ENCODE measurements around the gene MYO1G. TPM values are rescaled to one million over a fixed set of nuclear protein-coding genes. Genes with fewer than 3 reads are reported as not detected.
A peak's percentile ranks its signal among the peaks of the same experiment; 100 is the strongest.

Gene MYO1G
- total RNA-seq, 4 donors from 2014 or later: 0.68 to 4.5 (median 1.6) TPM

GRCh38 chr7:45001826-45002225 is 23.0 kb upstream of the MYO1G start:
- no peaks in the 10 kb centered on the region for H3K9me3 ChIP-seq
- no peak for TF ChIP-seq POLR2A (IDR thresholded peaks at IDR 0.05)
- no peak for TF ChIP-seq CTCF (IDR thresholded peaks at IDR 0.05)
- peak overlapping the region; percentile 86 for H3K4me3 ChIP-seq
- peaks cover 34% of the 10 kb centered on the region for H3K4me1 ChIP-seq
- DNase-seq (ENCODE audit: low spot score in 2 of 2): no peak
- H3K27ac ChIP-seq: peak overlapping the region; percentile 33
- no peaks in the 10 kb centered on the region for H3K36me3 ChIP-seq
- 22% methylated on average over 2 of the region's 2 CpGs for WGBS
- no peaks in the 10 kb centered on the region for H3K27me3 ChIP-seq

- no peaks in the 10 kb centered on the region for H3K36me3 ChIP-seq
- peaks cover 34% of the 10 kb centered on the region for H3K4me1 ChIP-seq
- no peaks in the 10 kb centered on the region for H3K27me3 ChIP-seq
- H3K27ac ChIP-seq: peak overlapping the region; percentile 33
- TF ChIP-seq POLR2A (IDR thresholded peaks at IDR 0.05) (no peak), EP300 (IDR thresholded peaks at IDR 0.05) (no peak), CTCF (IDR thresholded peaks at IDR 0.05) (no peak), POLR2AphosphoS5 (IDR thresholded peaks at IDR 0.05) (no peak)
- no peak for DNase-seq (ENCODE audit: low spot score in 2 of 2)
- no peaks in the 10 kb centered on the region for H3K9me3 ChIP-seq
- H3K4me3 ChIP-seq: peak overlapping the region; percentile 86
- 20% methylated on average over 10 of the region's 10 CpGs for WGBS
These were observed 22.4 kb upstream of the MYO1G start for GRCh38 chr7:45001138-45001694.

- no peak for TF ChIP-seq POLR2AphosphoS5 (IDR thresholded peaks at IDR 0.05)
- no peak for TF ChIP-seq CTCF (IDR thresholded peaks at IDR 0.05)
- TF ChIP-seq EP300 (IDR thresholded peaks at IDR 0.05): no peak
- no peak for TF ChIP-seq POLR2A (IDR thresholded peaks at IDR 0.05)
- WGBS: under 1% methylated on average over 19 of the region's 77 CpGs
- Histone ChIP-seq H3K27me3 (no peaks in the 10 kb centered on the region), H3K9me3 (no peaks in the 10 kb centered on the region), H3K4me1 (peaks cover 34% of the 10 kb centered on the region), H3K4me3 (peak within 1 kb of the TSS; percentile 86), H3K36me3 (no peaks in the 10 kb centered on the region), H3K27ac (peak within 1 kb of the TSS; percentile 92)
- peak in 1 of 2 donors; percentile 79 for DNase-seq (ENCODE audit: low spot score in 2 of 2)
These were observed 21.5 kb upstream of the MYO1G start, which contains the start of gene CCM2 for GRCh38 chr7:45000093-45001032. Gene CCM2, plus strand, starts transcription at chr7:45000201. Its CDS starts 133 bp downstream, at chr7:45000334.

- Histone ChIP-seq H3K27ac (peak overlapping the region; percentile 92), H3K9me3 (no peaks in the 10 kb centered on the region), H3K27me3 (no peaks in the 10 kb centered on the region), H3K4me1 (peaks cover 34% of the 10 kb centered on the region), H3K4me3 (peak overlapping the region; percentile 86), H3K36me3 (no peaks in the 10 kb centered on the region)
- peak; percentile 99 to 100 for DNase-seq (ENCODE audit: low spot score in 2 of 2)
- WGBS: 1% methylated on average over 25 of the region's 66 CpGs
- TF ChIP-seq EP300 (IDR thresholded peaks at IDR 0.05) (no peak), POLR2A (IDR thresholded peaks at IDR 0.05) (no peak), CTCF (IDR thresholded peaks at IDR 0.05) (no peak), POLR2AphosphoS5 (IDR thresholded peaks at IDR 0.05) (no peak)
These were observed 20.7 kb upstream of the MYO1G start for GRCh38 chr7:44999245-45000092.
